COLO668 (cell line): Measurements from ENCODE around the gene EFCAB9.
"Not testable (repeated sequence)": the region's sequence is repeated elsewhere in the genome, so short reads cannot be mapped to it uniquely, and the experiment has no call there.

Experiments used
- DNase-seq: peaks from one replicate; lab custom pipeline; 2025; ENCODE audit not compliant: unreplicated experiment; lab: John Stamatoyannopoulos, UW

EFCAB9 gene

GRCh38 chr5:172193872-172194271 lies at the start of gene EFCAB9:
Gene EFCAB9 (plus strand): TSS chr5:172194172. CDS start chr5:172194173, 1 bp downstream.
- no peak for DNase-seq

GRCh38 chr5:172144291-172144815 lies 49.6 kb upstream of the EFCAB9 start:
- peak; percentile 17 for DNase-seq

DNA sequence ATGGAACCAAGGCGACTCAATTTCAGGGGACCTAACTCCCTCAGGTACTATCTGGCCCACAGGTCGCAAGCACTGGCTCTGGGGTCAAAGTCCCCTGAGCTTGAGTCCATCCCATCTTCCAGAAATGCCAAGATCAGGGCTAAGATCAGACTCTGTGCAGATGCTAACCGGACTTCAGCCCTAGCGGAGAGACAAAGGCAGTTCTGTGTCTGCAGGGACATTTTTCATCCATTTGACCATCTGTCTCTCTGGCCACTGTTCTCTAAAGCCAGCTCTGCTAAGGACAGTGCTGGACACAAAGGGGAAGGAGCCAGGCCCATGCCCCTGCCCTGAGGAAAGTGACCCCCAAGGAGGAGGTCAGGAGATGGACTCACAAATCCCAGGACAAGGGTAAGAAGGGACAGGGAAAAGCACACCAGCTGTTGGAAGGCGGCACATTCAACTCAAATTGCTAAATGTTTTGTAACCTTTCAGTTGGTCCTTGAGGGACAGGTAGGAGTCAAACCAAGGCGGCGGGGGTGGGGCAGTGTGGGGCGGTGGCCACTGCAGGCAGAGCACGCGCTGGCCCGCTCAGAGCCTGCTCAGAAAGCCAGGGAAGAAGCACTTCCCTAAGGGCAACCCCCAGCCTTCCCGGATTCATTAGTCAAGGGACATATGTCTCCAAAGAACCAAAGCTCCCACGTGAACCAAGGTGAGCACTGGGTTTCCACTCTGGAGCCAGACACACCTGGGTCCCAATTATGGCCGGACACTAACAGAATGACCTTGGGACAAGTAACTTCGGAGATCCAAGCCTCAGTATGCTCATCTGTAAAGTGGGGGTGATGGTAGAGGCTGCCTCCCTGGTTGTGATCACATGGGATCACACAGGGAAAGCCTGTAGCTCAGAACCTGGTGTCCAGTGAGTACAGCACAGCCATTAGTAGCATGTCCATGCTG lies 48.8 kb upstream of the EFCAB9 start:
- DNase-seq = no peak

DNA sequence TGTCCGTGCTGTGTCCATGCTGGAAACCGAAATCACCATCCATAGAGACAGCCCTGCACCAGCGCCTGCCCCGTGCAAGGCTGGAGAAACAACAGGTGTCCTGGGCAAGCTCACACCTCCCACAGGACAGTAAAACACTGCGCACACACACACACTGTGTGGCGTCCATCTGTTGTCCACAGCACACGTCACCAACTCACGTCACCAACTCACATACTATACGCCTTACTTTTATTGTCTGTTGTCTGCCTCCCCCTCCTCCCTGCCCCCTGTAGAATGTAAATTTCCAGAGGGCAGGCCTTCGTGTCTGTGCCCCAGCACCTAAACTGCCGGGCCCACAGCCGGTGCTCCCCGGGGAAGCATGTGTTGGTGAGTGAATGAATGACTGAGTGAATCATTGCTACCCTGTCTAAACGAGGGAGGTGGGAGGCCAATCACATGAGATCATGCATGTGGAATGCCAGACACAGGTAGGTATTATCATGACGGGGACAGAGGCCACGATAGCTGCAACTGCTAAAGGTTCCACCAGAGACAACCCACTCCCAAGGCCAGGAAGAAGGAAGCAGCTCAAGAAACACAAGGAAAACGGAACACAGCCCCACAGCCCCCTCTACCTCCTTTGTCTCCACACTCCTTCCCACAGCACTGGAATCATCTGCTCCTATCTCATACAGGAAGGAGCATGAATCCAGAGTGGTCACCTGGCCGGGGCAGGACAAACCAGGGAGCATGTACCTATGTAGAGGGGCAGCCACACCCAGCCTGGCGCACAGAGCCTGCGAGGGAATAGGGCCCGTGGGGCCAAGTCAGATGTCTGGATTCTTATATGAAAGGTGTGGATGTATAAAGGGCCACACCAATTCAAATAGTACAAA lies 47.9 kb upstream of the EFCAB9 start:
- DNase-seq = peak; percentile 1

DNA sequence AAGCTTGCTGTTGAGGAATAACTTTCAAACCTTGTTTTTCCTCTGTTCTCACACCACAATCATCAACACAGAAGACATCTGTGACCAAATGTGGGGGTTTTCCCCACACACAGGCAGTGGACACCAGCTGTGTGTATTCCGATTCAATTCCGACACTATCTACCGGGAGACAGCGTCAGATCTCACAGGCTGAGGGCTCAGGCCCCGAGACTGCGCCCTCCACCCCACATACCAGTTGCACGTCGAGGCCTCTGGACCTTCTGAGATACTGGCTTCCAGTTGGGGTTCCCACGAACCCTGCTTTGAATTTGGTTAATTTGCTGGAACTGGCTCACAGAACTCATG lies 47.3 kb upstream of the EFCAB9 start:
- DNase-seq = no peak

- peak; percentile 9 for DNase-seq
Observed at GRCh38 chr5:172147857-172148256, 46.1 kb upstream of the EFCAB9 start.

DNA sequence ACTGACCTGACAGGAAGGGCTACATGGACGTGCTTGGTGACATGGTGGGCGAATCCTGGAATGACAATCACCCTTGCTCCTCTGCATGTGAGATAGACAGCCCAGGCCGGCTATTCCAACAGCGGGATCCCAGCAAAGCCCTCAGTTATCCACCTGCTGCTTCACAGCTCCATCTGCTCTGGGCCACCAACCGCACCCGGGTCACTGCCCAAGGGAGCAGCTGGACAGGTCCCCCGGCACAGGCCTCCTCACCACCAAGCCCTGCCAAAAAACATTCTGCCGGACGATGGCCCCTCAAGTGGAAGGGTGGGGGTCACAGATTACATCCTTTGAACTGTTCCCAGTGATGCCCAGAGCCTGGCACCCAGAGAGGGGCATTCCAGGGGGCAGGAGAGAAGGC lies 45.6 kb upstream of the EFCAB9 start:
- DNase-seq = no peak

DNA sequence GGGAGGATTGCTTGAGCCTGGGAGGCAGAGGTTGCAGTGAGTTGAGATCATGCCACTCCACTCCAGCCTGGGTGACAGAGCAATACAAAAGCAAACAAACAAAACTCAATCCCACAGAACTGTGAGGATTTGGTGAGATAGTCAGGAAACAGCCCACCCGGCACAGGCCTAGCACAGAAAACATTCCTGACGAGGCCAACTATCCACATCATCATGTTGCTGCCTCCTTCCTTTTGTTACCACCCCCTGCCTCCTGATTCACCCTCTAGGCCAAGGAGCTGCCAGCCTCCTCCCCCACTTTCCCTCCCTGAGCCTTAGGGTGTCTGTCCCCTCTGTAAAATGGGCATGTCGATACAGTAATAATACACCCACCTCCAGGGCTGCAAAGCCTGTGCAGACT lies 44.9 kb upstream of the EFCAB9 start:
- no peak for DNase-seq

- not testable (repeated sequence) for DNase-seq
Observed at GRCh38 chr5:172149481-172149880, 44.5 kb upstream of the EFCAB9 start.

DNA sequence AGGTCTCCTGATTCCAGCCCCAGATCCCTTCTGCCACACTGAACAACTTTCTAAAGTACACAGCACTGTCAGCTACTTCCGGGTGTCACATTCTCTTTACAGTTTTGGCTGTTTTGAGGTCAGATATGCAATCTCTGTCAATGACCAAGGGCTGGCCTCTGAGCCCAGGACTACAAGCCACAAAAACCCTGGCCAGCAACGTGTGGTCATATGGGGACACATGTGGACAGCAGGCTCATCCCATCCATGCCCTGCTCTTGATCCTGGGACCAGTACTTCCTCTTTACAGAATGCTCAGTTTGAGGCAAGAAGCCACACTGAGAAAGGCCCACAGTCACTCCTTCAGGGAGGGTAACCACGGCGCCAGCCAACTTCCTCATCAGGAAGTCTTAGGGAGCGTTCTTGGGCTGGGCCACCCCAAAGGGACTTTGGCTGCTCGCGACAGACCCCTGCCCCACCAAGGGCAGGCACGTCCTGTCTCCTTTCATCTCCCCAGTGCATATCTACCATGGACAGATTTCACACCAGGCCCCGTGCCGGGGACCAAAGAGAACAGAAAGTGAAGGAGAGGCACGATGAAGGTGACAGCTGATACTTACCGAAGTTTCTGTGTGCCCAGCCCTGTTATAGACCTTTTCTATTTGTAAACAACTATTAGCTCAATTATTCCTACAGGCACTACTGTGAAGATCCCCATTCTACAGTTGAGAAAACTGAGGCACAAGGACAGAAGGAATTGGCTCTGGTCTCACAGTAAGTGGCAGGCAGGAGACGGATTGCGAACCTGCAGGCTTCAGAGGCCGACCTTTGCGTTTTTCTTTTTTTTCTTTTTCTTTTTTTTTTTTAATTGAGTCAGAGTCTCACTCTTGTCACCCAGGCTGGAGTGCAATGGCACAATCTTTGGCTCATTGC lies 43.2 kb upstream of the EFCAB9 start:
- no peak for DNase-seq

DNA sequence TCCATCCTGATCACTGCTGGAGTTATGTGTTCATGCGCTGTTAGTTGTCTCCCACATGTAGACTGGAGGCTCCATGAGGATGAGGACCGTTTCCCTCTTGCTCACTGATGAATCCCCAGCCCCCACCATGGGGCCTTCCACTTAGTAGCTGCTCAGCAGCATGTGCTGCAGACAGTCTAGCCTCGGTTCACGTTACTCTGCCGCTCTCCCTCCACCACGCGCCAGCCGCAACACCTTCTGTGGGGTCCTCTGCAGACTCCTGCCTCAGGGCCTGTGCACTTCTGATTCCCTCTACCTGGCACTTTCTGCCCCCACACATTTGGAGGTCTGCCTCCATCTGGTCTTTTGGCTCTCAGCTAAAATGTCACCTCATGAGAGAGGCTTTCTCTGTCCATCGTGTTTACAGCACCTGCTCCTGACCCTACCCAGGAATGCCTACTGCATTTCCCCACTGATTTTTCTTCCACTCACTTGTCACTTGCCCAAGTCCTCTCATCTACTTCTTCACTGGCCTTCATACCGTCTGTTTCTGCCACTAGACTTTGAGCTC lies 42.2 kb upstream of the EFCAB9 start:
- no peak for DNase-seq

GRCh38 chr5:172153695-172154094 lies 40.3 kb upstream of the EFCAB9 start:
- DNase-seq = no peak

DNA sequence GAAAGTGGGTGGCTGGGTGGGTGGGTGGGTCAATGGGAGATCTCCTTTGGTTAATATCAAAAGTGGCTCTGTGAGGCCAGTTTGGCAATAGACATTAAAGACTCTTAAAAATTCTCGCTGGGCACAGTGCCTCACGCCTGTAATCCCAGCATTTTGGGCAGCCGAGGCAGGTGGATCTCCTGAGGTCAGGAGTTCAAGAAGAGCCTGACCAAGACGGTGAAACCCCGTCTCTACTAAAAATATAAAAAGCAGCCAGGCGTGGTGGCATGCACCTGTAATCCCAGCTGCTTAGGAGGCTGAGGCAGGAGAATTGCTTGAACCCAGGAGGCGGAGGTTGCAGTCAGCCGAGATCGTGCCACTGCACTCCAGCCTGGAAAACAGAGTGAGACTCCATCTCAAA lies 38.9 kb upstream of the EFCAB9 start:
- not testable (repeated sequence) for DNase-seq

- DNase-seq = peak; percentile 43
Observed at GRCh38 chr5:172156541-172156994, 37.4 kb upstream of the EFCAB9 start.

DNA sequence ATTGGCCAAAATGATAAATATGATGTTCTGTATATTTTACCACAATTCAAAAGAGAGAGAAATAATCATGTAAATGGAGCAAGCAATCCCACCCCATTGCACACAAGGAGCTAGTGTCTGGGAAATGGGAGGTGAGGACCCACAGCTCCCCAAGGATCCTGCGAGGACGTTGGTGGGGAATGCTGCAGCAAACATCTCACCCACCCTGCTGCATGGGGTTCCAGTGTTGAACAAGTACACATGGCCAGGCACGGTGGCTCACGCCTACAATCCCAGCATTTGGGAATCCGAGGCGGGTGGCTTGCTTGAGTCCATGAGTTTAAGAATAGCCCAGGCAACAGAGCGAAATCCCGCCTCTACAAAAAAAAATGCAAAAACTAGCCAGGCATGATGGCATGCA lies 35.0 kb upstream of the EFCAB9 start:
- DNase-seq = no peak

- DNase-seq = no peak
Observed at GRCh38 chr5:172160506-172160905, 33.5 kb upstream of the EFCAB9 start.

DNA sequence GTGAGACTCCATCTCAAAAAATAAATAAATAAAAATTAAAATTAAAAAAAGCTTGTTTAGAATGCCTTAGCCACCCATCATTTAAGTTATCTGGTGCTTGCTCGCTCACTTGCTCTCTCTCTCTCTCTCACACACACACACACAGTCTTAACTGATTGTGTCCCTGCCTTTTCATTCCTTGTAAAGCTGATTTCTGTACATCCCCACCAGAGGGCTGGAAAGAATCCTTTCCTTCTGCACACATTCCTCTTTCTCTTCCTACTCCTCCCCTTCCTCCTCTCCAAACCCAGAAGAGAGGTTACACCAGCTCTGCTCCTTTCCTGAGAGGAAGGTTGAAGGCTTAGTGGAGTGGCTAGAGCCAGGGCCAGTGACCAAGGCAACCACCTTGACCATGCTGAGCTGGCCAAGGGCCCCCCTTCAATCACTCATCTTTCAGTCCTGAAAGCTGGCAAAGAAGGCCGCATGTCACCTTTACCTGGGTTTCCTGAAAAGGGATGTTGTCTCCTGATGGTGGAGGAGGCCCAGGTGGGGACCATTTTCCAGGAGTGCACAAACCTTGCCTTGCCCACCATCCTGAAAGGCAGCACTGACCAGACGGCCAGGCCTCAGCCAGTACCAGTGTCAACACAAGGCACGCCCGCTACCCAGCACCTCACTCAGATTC lies 31.5 kb upstream of the EFCAB9 start:
- DNase-seq = no peak

- no peak for DNase-seq
Observed at GRCh38 chr5:172162987-172163343, 31.0 kb upstream of the EFCAB9 start.

DNA sequence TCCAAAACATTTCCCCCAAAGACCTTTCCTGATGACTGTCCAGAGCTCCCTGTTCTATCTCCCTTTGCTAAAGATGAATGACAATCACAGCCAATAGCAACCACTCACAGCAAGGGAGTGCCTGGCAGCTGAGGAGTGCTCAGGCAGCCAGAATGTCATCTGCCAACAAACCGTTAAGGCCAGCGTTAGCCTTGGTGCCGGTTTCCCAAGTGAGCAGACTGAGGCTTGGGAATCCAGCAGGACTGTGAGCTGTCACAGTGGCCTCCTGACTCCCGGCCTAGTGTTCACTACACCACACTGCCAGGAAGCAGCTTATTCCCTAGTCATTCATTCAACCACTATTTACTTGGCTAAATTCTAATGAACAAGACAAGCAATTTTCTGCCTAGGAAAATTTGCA lies 30.6 kb upstream of the EFCAB9 start:
- DNase-seq = no peak

- no peak for DNase-seq
Observed at GRCh38 chr5:172164769-172165212, 29.2 kb upstream of the EFCAB9 start.
